ENCODE measurements around the gene LBHD2.

DNA sequence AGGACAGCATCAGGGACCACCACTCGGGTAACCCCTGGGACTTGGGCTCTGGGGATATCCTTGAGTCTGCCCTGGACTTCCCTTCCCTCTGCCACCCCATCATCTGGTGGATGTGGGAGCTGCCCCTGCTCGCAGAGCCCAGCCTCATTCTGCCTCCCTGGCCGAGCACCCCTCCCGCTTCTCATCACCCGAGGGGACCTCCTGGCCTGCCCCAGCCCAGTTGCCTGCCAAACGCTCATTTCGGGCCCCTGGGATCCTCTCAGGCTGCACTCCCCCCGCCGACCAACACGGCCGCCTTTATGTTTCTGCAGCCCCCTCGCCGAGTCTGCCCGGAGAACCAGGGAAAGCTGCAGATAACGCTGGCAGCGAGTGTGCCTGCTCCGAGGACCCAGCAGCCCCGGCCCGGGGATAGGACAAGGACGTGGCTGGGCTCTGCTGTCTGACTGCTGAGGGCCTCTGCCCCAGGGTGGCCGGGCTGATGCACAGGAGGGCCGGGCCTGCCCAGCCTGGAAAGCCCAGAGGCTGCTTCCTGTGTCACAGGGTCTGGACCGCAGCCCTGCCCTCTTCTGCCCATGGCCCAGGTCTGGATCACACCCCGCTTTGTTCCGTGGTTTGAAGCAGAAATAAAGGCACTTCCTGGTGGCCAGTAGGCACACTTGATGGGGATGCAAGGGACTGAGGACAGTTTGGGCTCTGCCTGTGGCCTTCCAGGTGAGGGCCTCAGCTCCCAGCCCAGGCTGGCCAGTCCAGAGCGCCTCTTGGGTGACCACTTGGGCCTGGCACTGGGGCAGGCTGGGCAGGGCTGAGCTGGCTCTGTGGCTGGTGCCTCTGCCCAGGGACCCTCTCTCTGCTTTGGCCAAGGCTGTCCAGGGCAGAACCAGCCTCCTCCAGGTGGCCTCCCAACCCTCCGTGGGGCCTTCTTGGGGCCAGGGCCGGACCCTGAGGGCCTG is 5.7 kb downstream of the LBHD2 start:
- TF ChIP-seq POLR2A (IDR thresholded peaks at IDR 0.05) (no peak), CTCF (IDR thresholded peaks at IDR 0.05) (no peak)

All from right lobe of liver (tissue), 4 donors.